RPMI8226 (cell line): Measurements from ENCODE around the gene REPS1.
"Not testable (repeated sequence)": the region's sequence is repeated elsewhere in the genome, so short reads cannot be mapped to it uniquely, and the experiment has no call there.

Experiments used
- DNase-seq: peaks from one replicate; pipeline ENCODE4 v3.0.0-alpha.2; 2015

Gene REPS1

GRCh38 chr6:139003751-139004150, 15.7 kb upstream of the REPS1 start:
- no peak for DNase-seq

GRCh38 chr6:138999949-139000725, 12.1 kb upstream of the REPS1 start:
- DNase-seq, result no peak

GRCh38 chr6:138997136-138997535, 9.1 kb upstream of the REPS1 start:
- DNase-seq, result no peak

DNA sequence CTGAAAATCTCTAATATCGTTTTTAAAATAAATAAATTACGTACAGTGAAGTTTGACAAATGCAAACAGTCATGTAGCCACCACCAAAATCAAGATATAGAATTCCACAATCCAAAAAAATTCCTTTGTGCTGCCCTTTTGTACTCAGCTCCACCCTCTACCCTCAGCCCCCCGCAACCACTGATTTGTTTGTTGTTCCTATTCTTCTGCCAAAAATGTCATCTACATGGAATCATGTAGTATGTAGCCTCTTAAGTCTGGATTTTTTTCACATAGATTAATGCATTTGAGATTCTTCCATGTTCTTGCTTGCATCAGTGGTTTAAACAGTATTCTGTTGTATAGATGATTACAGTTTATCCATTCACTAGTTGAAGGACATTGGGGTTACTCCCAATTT, 8.5 kb upstream of the REPS1 start:
- DNase-seq, result no peak

- DNase-seq, result not testable (repeated sequence)
Observed at GRCh38 chr6:138993410-138993809, 5.4 kb upstream of the REPS1 start.

DNA sequence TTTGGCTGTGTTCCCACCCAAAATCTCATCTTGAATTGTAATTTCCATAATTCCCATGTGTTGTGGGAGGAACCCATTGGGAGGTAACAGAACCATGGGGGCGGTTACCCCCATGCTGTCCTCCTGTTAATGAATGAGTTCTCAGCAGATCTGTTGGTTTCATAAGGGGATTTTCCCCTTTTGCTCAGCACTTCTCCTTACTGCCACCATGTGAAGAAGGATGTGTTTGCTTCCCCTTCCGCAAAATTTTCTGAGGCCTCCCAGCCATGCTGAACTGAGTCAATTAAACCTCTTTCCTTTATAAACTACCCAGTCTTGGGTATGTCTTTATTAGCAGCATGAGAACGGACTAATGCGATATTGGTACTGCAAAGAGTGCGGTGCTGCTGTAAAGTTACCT, 4.9 kb upstream of the REPS1 start:
- DNase-seq, result not testable (repeated sequence)

- DNase-seq, result no peak
Observed at GRCh38 chr6:138991206-138991605, 3.2 kb upstream of the REPS1 start.

DNA sequence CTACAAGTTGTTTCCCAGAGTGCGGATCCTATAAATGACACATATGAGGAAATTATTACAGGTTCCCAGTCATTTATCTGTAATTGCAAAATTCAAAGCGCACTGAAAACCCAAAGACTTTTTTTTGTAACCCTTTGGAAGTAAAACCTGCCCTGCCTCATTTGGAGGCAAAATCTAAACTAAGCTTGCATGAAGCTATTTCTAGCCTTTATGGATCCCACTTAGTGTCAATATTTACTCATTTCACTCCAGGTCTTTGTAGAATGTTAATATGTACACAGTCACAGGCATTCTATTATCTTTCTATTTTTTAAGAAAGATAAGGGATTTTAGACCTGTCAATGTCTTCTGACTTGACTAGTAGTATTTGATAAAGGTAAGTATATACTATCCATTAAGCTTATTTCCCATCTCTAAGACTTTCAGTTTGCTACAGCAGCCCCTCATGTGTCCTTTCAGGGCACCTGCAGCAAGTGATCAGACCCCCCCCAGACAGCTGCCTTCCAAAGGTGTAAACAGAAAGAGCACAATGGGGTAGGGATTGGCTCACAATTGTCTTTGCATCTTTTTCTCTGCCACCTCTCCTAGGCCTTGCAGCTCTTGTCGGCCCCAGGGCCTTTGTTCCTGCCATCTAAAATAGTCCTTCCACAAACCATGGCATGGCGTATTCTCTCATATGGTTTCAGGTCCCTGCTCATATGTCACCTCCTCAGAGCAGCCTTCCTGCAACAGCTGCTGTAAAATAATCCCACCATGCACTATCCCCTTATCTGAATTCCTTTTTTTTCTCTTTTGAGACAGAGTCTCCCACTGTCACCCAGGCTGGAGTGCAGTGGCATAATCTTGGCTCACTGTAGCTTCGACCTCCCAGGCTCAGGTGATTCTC, 1.3 kb upstream of the REPS1 start:
- DNase-seq, result no peak

- peak; percentile 9 for DNase-seq
Observed at GRCh38 chr6:138988469-138988834, 399 bp upstream of the REPS1 start.

- DNase-seq, result no peak
Observed at GRCh38 chr6:138987080-138987642, 892 bp downstream of the REPS1 start.

DNA sequence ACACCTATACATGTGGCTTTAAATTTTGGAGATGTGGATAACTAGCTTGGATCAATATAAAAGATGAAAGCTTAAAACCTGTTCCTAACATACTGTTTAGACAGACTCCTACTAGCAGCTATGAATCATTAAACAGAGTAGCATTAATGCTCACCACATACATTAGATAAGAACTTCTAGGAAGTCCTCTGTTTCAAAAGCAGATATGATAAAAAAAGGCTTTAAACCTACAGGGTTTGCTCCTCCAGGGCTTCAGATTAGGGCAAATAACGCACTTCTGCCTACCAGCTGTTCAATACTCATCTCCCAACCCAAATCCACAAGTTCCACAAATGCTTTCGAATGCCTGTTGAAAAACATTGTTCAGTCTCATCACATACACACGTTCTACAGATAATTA, 1.5 kb downstream of the REPS1 start:
- no peak for DNase-seq

DNA sequence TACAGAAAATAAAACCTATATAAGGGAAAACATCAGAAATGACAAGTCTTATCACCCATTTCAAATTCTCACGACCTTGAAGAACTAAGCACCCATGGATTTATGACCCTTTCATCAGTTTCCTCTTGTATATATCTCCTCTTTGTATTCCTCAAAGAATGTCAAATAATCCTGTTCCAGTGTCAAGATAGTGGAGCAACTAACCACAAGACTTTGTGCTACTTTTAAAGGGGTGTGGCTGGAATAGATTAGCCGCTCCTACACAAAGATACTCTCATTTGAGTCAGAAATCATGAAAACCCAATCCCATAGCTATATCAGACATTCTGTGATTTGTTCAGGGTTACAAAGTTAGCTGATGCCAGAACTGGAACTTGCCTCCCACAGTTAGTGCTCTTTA, 6.6 kb downstream of the REPS1 start:
- DNase-seq, result no peak

DNA sequence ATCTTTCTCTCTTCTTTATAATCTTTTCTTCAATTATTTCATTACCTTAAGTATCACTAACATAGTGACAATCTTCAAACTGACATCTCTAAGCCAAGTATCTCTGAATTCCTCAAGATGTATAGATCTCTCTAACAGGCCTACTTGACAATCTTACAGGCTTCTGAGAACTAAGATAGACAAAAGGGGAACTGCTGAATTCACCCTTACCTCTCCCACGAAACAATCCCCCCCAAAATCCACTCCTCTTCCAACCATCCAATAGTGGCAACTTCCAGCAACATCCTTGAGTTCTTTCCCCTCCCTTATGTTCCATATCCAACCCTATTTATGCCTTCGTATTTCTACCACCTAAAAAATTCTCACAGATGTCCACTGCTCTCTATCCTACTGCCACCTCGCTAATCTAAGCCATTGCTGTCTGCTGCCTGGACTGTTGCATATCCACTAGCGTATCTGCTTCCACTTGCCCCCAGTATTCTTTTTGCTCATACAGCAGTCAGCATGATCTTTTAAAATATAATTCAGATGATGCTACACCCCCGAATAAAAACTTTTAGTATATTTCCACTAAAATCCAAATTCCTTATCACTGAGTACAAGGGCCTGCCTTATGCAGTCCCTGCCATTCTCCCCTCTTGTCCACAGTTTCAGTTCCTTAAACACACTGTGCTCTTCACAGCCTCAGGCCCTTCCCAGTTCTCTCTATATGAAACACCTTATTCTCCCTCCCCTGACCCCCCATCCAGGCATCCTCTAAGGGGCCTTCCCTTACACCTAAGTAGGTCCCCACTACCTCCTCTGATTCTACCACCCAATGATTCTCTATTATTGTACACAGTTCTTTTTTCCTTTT, 8.0 kb downstream of the REPS1 start:
- peak; percentile 47 for DNase-seq

DNA sequence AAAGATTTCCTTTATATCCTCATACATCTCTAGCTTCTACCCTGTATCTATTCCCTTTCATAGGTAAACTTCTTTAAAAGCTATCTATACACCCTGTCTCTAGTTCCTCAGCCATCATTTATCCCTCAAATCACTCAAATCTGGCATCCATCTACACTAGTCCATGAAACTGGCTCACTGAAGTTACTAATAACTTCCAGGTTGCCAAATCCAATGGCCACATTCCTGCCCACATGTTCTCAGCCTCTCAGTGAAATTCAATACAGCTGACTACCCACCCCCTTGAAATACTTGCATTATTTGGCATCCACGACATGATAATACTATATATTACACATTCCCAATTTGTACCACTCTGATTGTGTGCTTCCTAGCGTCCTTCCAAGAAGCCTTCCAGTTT, 8.7 kb downstream of the REPS1 start:
- DNase-seq, result no peak

DNA sequence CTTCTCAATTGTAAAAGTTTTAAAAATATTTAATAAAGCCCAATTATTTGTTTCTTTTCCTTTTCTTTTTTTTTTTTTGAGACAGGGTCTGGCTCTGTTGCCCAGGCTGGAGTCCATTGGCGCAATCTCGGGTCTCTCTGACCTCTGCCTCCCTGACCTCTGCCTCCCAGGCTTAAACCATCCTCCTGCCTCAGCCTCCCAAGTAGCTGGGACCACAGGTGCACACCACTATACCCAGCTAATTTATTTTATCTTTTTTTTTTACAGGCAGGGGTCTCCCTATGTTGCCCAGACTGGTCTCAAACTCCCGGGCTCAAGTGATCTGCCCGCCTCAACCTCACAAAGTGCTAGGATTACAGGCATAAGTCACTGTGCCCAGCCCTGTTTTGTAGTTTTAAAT, 9.8 kb downstream of the REPS1 start:
- no peak for DNase-seq

DNA sequence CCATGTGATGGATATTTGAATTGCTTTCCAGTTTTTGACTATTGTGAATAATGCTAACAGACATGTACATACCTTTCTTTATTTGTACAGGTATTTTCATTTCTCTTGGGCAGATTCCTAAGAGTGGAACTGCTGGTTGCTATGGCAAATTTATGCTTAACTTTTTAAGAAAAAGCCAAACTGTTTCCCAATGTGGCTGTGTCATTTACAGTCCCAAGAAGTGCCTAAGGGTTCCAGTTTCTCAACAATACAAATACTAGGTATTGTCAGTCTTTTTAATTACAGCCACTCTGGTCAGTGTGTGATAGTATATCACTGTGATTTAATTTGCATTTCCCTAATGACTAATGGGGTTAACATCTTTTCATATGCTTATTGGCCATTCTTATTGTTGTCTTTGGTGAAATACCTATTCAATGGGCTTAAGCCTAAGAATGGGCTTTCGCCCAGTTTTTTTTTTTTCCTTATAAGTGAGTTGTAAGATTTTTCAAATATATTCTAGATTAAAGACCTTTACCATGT, 10.3 kb downstream of the REPS1 start:
- no peak for DNase-seq

- DNase-seq, result no peak
Observed at GRCh38 chr6:138977242-138977641, 10.8 kb downstream of the REPS1 start.

DNA sequence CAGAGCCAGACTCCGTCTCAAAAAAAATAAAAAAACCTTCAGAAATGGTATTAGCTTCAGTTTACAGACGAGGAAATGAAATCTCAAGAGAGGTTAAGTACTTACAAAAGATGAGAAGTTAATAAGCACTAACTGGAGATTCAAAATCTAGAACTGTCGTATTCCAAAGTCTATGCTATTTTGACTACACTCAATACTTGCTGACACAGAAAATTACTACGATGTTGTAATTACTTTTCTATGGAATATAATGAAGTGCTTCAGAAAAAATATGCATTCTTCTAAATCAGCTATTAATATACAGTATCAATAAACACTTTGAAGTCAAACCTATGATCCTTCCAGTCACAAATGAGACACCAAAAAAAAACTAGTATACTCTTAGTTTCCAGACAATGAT, 12.2 kb downstream of the REPS1 start:
- no peak for DNase-seq

DNA sequence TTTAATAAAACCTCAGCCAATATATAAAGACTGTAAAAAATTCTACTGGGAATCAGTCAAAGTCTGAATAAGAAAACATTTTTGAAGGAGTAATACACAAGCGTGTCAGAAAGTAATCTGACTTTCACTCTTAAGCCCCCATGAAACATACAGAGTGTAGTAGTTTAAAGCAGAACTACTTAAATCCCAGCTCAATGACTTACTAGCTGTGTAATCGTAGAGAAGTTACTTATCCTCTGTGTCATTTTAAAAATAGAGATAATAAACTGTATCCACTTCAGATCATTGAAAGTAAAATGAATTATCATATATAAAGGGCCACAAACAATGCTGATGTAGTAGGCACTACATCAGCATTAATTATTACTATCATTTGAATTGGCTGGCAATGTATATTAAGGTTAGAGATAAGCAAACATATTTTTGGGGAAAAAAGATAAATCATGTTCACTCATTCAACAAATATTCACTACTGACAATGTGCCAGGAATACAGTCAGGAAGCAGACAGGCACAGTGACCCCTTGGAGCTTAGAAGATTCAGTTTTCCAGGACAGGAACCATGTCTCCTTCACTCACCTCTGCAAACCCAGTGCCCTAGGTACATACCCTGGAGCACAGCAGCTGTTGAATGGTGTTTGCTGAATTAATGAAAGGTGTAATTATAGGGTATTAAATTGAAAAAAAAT, 14.4 kb downstream of the REPS1 start:
- no peak for DNase-seq

DNA sequence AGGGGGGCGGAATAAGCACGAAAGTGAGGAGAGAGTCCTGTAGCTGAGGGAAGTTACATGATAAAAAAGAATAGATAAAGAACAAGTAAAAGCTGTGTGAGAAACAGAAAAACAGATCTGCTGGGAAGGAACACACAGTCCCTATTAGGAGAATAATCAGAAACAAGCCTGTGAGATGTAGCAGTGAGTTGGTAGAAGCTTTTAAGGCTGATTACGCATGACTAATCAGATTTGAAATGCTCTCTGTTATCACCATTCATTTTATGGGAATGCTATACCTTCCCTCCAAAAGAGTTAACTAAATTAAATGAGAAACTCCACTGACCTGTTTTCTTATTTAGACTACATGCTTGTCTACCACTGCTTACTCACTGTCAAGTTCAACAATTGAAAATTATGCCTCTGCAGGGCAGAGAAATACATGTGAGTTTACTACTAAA, 15.8 kb downstream of the REPS1 start:
- no peak for DNase-seq

GRCh38 chr6:138971601-138972000, 16.5 kb downstream of the REPS1 start:
- no peak for DNase-seq

DNA sequence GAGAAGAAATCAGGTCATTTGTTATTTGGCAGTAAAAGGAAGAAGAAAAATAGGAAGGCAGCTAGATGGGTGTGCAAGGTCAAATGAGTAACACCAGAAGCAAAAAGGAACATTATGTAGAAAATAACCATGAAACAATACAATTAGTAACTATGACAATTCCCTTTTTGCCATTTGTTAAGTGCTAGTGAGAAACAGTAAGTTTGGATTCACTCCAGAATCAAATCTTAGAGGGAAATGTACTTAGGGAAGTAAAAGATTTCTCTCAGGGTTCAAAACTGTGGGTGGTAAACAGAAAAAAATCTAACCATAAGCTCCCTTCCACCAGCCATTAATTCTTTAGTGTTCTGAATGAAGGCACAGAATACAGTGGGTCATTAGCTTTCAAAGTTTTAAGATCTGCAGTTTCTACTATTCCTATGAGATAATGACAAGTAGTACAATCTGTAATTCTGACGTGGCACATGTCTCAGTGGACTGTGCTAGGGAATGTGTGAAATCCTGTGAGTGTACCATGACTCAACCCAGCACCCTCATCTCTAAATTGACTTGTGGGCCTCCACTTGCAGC, 17.1 kb downstream of the REPS1 start:
- DNase-seq, result no peak
